ENCODE results near the gene WDPCP. TPM values are rescaled to one million over a fixed set of nuclear protein-coding genes. Genes with fewer than 3 reads are reported as not detected.

WDPCP gene
- total and polyA plus RNA-seq, 10 of the 15 experiments (the other 5 are each of a cell fraction or from before 2014, with no cell fraction given): 2.1 to 7.9 (median 4.6) TPM

GRCh38 chr2:63553049-63553448 is 35.2 kb downstream of the WDPCP start (continued):
- no peak for TF ChIP-seq KLF5 (IDR thresholded peaks at IDR 0.05; ENCODE audit: partially characterized antibody)
- TF ChIP-seq CHD2 (IDR thresholded peaks at IDR 0.05; ENCODE audit: borderline replicate concordance, low read depth, low read length): no peak

GRCh38 chr2:63545023-63545422 is 43.3 kb downstream of the WDPCP start:
- BruUV-seq (replicated peaks): no TSS peak
- Histone ChIP-seq H3K27ac (ENCODE audit: control insufficient read depth, insufficient read depth) (no peak overlapping the region), H2AFZ (ENCODE audit: control insufficient read depth, low read depth, low read length) (no peak overlapping the region), H3K4me2 (ENCODE audit: control insufficient read depth, insufficient read depth) (no peak overlapping the region), H3K9me3 (replicated peaks; ENCODE audit: control insufficient read depth, insufficient read depth, low read length) (no peaks in the 10 kb centered on the region; the same call in 2 of the 3 replicates), H3K27me3 (replicated peaks in 1 of 2; ENCODE audit: control insufficient read depth in 2 of 2, insufficient read depth in 2 of 2, low read length in 1 of 2) (no peaks in the 10 kb centered on the region), H3K4me3 (no peak overlapping the region), H3K79me2 (ENCODE audit: control insufficient read depth, insufficient read depth, low read length) (no peaks in the 10 kb centered on the region), H3K9ac (ENCODE audit: control insufficient read depth, insufficient read depth, low read length) (no peak overlapping the region), H3K36me3 (ENCODE audit: control insufficient read depth in 2 of 2, insufficient read depth in 2 of 2, low read length in 1 of 2) (no peaks in the 10 kb centered on the region), H3K4me1 (ENCODE audit: control insufficient read depth, insufficient read depth, low read length) (no peaks in the 10 kb centered on the region), H4K20me1 (ENCODE audit: control insufficient read depth, insufficient read depth) (no peaks in the 10 kb centered on the region)
- TF ChIP-seq PAX8 (IDR thresholded peaks at IDR 0.05): no peak
- TF ChIP-seq USF2 (IDR thresholded peaks at IDR 0.05; ENCODE audit: borderline replicate concordance, low read depth, low read length): no peak
- no peak for TF ChIP-seq ATF7 (IDR thresholded peaks at IDR 0.05; ENCODE audit: low read depth)
- no peak for TF ChIP-seq NFYB (IDR thresholded peaks at IDR 0.05; ENCODE audit: insufficient read depth, low read depth, low read length)
- no peak for TF ChIP-seq YBX1 (IDR thresholded peaks at IDR 0.05)
- no peak for TF ChIP-seq HDAC2 (IDR thresholded peaks at IDR 0.05)
- no peak for TF ChIP-seq ZNF274 (IDR thresholded peaks at IDR 0.05; ENCODE audit: insufficient read depth, insufficient read length)
- TF ChIP-seq BACH1 (IDR thresholded peaks at IDR 0.05; ENCODE audit: borderline replicate concordance): no peak
- TF ChIP-seq KAT2A (conservative IDR thresholded peaks at IDR 0.05; ENCODE audit: control insufficient read depth, low read depth, low read length): no peak
- no peak for TF ChIP-seq SUZ12 (IDR thresholded peaks at IDR 0.05; ENCODE audit: unreplicated experiment)
- no peak for TF ChIP-seq RBBP5 (conservative IDR thresholded peaks at IDR 0.05)
- no peak for TF ChIP-seq NFYA (IDR thresholded peaks at IDR 0.05; ENCODE audit: borderline replicate concordance, low read depth, low read length)
- TF ChIP-seq SUPT20H (IDR thresholded peaks at IDR 0.05; ENCODE audit: borderline replicate concordance, control insufficient read depth, low read depth, low read length): no peak
- no peak for TF ChIP-seq EED (IDR thresholded peaks at IDR 0.05; ENCODE audit: low read depth)
- TF ChIP-seq BMI1 (IDR thresholded peaks at IDR 0.05; ENCODE audit: borderline replicate concordance): no peak
- ChIA-PET POLR2A (no interaction called here), RAD21 (ENCODE audit: unreplicated experiment) (no interaction called here), SMC1A (ENCODE audit: uncharacterized antibody, unreplicated experiment) (no interaction called here), CTCF (no interaction called here)
- intact Hi-C loops (cut with micrococcal nuclease; ENCODE audit: unreplicated experiment) (no loop called here), in situ Hi-C loops (cut with MboI) (loop anchor here (10.0 kb wide), 1 partner anchor 760 kb away; no protein-coding TSS in a partner anchor)
- ATAC-seq (no peak), FAIRE-seq (no peak), DNase-seq (ENCODE audit: low read depth, low spot score) (no peak)
- WGBS (ENCODE audit: insufficient coverage, insufficient replicate concordance, low lambda C conversion rate, missing lambda C conversion rate): 94% methylated on average over 2 of the region's 2 CpGs
